ENCODE measurements around the gene LYPD6B.

DNA sequence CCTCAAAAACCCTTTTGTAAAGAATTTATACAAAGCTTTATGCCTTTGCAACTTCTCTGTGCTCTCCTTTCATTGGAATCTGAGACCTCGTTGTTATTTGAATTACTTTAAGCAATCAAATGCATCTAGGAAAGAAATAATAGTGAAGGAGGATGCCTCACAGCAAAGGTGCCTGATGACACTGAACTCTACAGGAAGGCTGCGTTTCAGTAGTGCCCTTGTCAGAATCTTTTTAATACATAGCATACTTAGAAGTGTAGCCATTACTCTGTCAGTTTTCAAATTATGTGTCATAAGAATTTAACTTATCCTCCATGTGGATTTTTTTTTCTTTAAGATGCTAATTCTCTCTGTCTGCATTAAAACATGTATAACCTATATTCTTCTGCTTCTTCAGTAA, 9.6 kb upstream of the LYPD6B start:
- TF ChIP-seq, protein P1, sequence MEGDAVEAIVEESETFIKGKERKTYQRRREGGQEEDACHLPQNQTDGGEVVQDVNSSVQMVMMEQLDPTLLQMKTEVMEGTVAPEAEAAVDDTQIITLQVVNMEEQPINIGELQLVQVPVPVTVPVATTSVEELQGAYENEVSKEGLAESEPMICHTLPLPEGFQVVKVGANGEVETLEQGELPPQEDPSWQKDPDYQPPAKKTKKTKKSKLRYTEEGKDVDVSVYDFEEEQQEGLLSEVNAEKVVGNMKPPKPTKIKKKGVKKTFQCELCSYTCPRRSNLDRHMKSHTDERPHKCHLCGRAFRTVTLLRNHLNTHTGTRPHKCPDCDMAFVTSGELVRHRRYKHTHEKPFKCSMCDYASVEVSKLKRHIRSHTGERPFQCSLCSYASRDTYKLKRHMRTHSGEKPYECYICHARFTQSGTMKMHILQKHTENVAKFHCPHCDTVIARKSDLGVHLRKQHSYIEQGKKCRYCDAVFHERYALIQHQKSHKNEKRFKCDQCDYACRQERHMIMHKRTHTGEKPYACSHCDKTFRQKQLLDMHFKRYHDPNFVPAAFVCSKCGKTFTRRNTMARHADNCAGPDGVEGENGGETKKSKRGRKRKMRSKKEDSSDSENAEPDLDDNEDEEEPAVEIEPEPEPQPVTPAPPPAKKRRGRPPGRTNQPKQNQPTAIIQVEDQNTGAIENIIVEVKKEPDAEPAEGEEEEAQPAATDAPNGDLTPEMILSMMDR (IDR thresholded peaks at IDR 0.05), result no peak
- TF ChIP-seq POLR2AphosphoS5 (IDR thresholded peaks at IDR 0.05) (no peak), EP300 (IDR thresholded peaks at IDR 0.05) (no peak), POLR2A (IDR thresholded peaks at IDR 0.05) (no peak)

All from gastroesophageal sphincter (tissue), 3 donors.